KG1 (cell line): ENCODE results near the gene KIF7.

ENCODE experiments used
- DNase-seq: peaks from one replicate; lab custom pipeline; 2025; lab: John Stamatoyannopoulos, UW

The KIF7 gene

GRCh38 chr15:89669309-89669865 is 14.1 kb upstream of the KIF7 start:
- no peak for DNase-seq

GRCh38 chr15:89668171-89668570 is 12.9 kb upstream of the KIF7 start:
- no peak for DNase-seq

GRCh38 chr15:89667706-89667960 is 12.4 kb upstream of the KIF7 start:
- DNase-seq = no peak

- no peak for DNase-seq
Measured at GRCh38 chr15:89666858-89667705, 11.8 kb upstream of the KIF7 start.

- no peak for DNase-seq
Measured at GRCh38 chr15:89666184-89666857, 11.1 kb upstream of the KIF7 start.

- no peak for DNase-seq
Measured at GRCh38 chr15:89665449-89666181, 10.3 kb upstream of the KIF7 start.

- no peak for DNase-seq
Measured at GRCh38 chr15:89664441-89665350, 9.4 kb upstream of the KIF7 start.

GRCh38 chr15:89662893-89663626 is 7.8 kb upstream of the KIF7 start:
- no peak for DNase-seq

- no peak for DNase-seq
Measured at GRCh38 chr15:89660556-89660955, 5.3 kb upstream of the KIF7 start.

- DNase-seq = no peak
Measured at GRCh38 chr15:89659295-89659694, 4.0 kb upstream of the KIF7 start.

- no peak for DNase-seq
Measured at GRCh38 chr15:89657686-89658200, 2.5 kb upstream of the KIF7 start.

- no peak for DNase-seq
Measured at GRCh38 chr15:89656116-89656815, 999 bp upstream of the KIF7 start.

- DNase-seq = no peak
Measured at GRCh38 chr15:89654301-89654761, 936 bp downstream of the KIF7 start.

GRCh38 chr15:89653578-89653977 is 1.7 kb downstream of the KIF7 start:
- no peak for DNase-seq

- no peak for DNase-seq
Measured at GRCh38 chr15:89652666-89653065, 2.6 kb downstream of the KIF7 start.

GRCh38 chr15:89652131-89652530 is 3.1 kb downstream of the KIF7 start:
- no peak for DNase-seq

- no peak for DNase-seq
Measured at GRCh38 chr15:89649716-89650115, 5.6 kb downstream of the KIF7 start.

GRCh38 chr15:89649013-89649625 is 6.1 kb downstream of the KIF7 start:
- DNase-seq = no peak
